ENCODE measurements around the gene GUCY2D.

The GUCY2D gene

DNA sequence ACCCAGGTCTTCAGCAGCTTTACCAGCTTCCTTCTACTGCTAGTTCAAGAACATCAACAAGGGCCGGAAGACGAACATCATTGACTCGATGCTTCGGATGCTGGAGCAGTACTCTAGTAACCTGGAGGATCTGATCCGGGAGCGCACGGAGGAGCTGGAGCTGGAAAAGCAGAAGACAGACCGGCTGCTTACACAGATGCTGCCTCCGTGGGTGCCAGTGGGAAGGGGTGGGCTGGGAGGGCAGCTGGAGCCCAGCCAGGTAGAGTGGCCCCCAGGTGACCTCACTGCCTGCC is 12.1 kb downstream of the GUCY2D start:
- TF ChIP-seq ARNTL (CRISPR knock-in tag; IDR thresholded peaks at IDR 0.05; ENCODE audit: borderline replicate concordance, low read depth), result no peak
- no peak for TF ChIP-seq BACH2 (CRISPR knock-in tag; IDR thresholded peaks at IDR 0.05; ENCODE audit: borderline replicate concordance)
- TF ChIP-seq PPARA (CRISPR knock-in tag; IDR thresholded peaks at IDR 0.05; ENCODE audit: borderline replicate concordance), result no peak
- no peak for TF ChIP-seq ZNF70 (CRISPR knock-in tag; IDR thresholded peaks at IDR 0.05)
- TF ChIP-seq, protein P1, sequence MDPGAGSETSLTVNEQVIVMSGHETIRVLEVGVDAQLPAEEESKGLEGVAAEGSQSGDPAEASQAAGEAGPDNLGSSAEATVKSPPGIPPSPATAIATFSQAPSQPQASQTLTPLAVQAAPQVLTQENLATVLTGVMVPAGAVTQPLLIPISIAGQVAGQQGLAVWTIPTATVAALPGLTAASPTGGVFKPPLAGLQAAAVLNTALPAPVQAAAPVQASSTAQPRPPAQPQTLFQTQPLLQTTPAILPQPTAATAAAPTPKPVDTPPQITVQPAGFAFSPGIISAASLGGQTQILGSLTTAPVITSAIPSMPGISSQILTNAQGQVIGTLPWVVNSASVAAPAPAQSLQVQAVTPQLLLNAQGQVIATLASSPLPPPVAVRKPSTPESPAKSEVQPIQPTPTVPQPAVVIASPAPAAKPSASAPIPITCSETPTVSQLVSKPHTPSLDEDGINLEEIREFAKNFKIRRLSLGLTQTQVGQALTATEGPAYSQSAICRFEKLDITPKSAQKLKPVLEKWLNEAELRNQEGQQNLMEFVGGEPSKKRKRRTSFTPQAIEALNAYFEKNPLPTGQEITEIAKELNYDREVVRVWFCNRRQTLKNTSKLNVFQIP (CRISPR knock-in tag; IDR thresholded peaks at IDR 0.05; ENCODE audit: borderline replicate concordance, low read depth), result no peak
- TF ChIP-seq TCF4 (CRISPR knock-in tag; IDR thresholded peaks at IDR 0.05; ENCODE audit: borderline replicate concordance), result no peak
- TF ChIP-seq RARB (CRISPR knock-in tag; IDR thresholded peaks at IDR 0.05), result no peak
- no peak for TF ChIP-seq ESRRG (CRISPR knock-in tag; IDR thresholded peaks at IDR 0.05)
- no peak for TF ChIP-seq ZNF8 (CRISPR knock-in tag; IDR thresholded peaks at IDR 0.05)
- no peak for TF ChIP-seq ZNF565 (CRISPR knock-in tag; conservative IDR thresholded peaks at IDR 0.05; ENCODE audit: low read depth)
- TF ChIP-seq TOX (CRISPR knock-in tag; IDR thresholded peaks at IDR 0.05; ENCODE audit: borderline replicate concordance), result no peak
- TF ChIP-seq OSR1 (CRISPR knock-in tag; IDR thresholded peaks at IDR 0.05), result no peak
- TF ChIP-seq, protein P2, sequence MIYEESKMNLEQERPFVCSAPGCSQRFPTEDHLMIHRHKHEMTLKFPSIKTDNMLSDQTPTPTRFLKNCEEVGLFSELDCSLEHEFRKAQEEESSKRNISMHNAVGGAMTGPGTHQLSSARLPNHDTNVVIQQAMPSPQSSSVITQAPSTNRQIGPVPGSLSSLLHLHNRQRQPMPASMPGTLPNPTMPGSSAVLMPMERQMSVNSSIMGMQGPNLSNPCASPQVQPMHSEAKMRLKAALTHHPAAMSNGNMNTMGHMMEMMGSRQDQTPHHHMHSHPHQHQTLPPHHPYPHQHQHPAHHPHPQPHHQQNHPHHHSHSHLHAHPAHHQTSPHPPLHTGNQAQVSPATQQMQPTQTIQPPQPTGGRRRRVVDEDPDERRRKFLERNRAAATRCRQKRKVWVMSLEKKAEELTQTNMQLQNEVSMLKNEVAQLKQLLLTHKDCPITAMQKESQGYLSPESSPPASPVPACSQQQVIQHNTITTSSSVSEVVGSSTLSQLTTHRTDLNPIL (CRISPR knock-in tag; IDR thresholded peaks at IDR 0.05; ENCODE audit: low read depth), result no peak
- TF ChIP-seq SNAI2 (CRISPR knock-in tag; IDR thresholded peaks at IDR 0.05), result no peak
- TF ChIP-seq ZFP30 (CRISPR knock-in tag; IDR thresholded peaks at IDR 0.05), result no peak
- no peak for TF ChIP-seq CSDC2 (CRISPR knock-in tag; IDR thresholded peaks at IDR 0.05)
- TF ChIP-seq GLIS3 (CRISPR knock-in tag; IDR thresholded peaks at IDR 0.05), result no peak
- ATAC-seq, result no peak

DNA sequence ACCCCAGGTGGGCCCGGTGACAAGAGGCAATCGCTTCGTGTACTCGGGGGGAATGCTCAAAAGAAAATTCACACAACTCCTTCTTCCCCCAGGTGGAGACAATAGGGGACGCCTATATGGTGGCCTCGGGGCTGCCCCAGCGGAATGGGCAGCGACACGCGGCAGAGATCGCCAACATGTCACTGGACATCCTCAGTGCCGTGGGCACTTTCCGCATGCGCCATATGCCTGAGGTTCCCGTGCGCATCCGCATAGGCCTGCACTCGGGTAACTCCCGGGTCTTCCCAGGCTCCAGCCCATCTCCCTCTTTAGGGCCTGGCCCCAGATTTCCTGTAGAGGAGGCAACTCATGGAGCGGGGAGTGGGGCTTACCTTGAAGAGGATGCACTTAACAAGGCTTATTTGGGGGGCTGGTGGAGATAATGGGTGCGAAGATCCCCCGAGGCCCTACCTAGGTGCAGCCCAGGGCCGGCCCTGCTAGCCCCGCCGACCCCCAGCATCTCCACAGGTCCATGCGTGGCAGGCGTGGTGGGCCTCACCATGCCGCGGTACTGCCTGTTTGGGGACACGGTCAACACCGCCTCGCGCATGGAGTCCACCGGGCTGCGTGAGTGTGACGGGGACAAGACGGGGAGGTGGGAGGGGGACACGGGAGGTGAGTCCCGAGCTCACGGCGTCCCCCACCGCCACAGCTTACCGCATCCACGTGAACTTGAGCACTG is 13.0 kb downstream of the GUCY2D start:
- TF ChIP-seq, protein P3, sequence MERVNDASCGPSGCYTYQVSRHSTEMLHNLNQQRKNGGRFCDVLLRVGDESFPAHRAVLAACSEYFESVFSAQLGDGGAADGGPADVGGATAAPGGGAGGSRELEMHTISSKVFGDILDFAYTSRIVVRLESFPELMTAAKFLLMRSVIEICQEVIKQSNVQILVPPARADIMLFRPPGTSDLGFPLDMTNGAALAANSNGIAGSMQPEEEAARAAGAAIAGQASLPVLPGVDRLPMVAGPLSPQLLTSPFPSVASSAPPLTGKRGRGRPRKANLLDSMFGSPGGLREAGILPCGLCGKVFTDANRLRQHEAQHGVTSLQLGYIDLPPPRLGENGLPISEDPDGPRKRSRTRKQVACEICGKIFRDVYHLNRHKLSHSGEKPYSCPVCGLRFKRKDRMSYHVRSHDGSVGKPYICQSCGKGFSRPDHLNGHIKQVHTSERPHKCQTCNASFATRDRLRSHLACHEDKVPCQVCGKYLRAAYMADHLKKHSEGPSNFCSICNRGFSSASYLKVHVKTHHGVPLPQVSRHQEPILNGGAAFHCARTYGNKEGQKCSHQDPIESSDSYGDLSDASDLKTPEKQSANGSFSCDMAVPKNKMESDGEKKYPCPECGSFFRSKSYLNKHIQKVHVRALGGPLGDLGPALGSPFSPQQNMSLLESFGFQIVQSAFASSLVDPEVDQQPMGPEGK (CRISPR knock-in tag; IDR thresholded peaks at IDR 0.05; ENCODE audit: borderline replicate concordance), result no peak
- TF ChIP-seq ZFP30 (CRISPR knock-in tag; IDR thresholded peaks at IDR 0.05), result no peak
- ATAC-seq, result no peak

DNA sequence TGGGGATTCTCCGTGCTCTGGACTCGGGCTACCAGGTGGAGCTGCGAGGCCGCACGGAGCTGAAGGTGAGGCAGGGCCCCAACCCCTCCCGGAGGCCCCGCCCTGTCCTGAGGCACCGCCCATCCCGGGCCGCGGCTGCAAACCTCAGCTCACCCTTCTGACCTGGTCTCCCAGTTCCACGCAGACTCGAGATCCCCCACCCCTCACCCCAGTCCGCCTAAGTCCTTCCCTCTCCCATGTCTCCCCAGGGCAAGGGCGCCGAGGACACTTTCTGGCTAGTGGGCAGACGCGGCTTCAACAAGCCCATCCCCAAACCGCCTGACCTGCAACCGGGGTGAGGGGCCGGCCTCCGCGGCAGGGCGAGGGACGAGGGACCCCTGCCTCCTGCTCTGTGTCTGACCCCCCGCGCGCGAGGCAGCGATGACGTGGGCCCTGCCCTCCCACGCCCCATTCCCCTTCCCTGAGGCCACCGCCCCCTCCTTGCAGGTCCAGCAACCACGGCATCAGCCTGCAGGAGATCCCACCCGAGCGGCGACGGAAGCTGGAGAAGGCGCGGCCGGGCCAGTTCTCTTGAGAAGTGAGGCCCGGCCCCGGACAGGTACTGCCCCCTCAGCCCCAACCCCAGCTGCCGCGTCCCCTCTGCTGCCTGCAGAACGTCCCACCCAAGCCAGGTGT is 13.7 kb downstream of the GUCY2D start:
- peak; percentile 71 for ATAC-seq
- TF ChIP-seq TOX (CRISPR knock-in tag; IDR thresholded peaks at IDR 0.05; ENCODE audit: borderline replicate concordance) (no peak), ZFP30 (CRISPR knock-in tag; IDR thresholded peaks at IDR 0.05) (no peak), CSDC2 (CRISPR knock-in tag; IDR thresholded peaks at IDR 0.05) (no peak), ESRRG (CRISPR knock-in tag; IDR thresholded peaks at IDR 0.05) (no peak), OSR1 (CRISPR knock-in tag; IDR thresholded peaks at IDR 0.05) (no peak)

DNA sequence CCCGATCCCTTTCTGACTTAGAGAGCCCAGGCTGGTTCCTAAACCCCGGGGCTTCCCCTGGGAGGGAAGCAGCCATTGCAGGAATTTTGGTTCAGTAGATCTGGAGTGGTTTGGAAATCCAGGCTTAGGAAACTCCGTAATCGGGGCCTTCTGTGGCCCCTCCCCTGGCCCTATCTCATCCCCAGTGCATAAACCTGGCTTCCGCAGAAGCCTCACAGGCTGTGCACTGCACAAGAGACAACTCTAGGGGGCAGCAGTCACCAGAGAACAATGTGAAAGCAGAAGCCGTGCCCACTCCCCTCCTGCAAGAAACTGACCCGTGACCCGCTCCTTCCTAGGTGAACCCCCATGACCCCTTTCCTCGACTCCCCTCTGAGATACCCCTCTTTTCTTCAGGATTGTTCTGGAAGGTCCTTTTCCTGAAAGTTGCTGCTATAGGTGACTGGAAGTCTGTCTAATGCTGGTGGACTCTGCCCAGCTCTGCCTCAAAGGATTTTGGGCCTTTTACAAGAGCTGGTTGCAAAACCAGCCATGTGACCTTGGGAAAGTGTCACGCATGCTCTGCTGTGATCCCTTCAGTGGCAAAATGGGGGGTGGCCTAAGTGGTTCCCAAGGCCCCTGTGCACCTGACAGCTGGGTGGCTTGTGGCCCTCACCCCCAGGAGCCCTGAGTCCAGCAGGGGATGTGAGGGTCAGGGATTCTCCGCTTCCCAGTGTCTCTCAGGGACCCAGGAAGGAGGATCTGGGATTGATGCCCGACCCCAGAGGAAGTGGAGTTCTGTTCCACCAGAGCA is 14.4 kb downstream of the GUCY2D start:
- TF ChIP-seq OSR1 (CRISPR knock-in tag; IDR thresholded peaks at IDR 0.05) (no peak), CSDC2 (CRISPR knock-in tag; IDR thresholded peaks at IDR 0.05) (no peak), PPARA (CRISPR knock-in tag; IDR thresholded peaks at IDR 0.05; ENCODE audit: borderline replicate concordance) (no peak), BACH2 (CRISPR knock-in tag; IDR thresholded peaks at IDR 0.05; ENCODE audit: borderline replicate concordance) (no peak)
- ATAC-seq, result peak; percentile 93

DNA sequence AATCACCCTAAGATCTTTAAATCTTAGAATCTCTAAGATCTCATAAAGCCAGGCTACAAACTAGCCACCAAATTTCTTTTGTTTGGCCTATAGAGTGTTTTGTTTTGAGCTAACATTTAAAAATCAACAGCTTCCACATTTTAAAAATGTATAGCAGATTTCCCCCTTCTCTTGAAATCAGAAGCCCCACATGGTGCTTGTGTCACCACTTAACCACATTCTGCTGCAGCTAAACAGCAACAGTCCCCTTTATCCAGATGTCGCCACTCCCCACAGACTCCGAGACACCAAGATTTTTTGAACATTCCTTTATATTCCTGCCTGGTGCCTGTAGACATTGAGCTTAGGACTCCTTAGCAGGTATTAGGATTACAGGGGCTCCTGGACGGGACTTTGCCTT is 16.0 kb downstream of the GUCY2D start:
- no peak for ATAC-seq
- TF ChIP-seq, protein P1 (CRISPR knock-in tag; IDR thresholded peaks at IDR 0.05; ENCODE audit: borderline replicate concordance, low read depth), result no peak
- TF ChIP-seq, protein P4, sequence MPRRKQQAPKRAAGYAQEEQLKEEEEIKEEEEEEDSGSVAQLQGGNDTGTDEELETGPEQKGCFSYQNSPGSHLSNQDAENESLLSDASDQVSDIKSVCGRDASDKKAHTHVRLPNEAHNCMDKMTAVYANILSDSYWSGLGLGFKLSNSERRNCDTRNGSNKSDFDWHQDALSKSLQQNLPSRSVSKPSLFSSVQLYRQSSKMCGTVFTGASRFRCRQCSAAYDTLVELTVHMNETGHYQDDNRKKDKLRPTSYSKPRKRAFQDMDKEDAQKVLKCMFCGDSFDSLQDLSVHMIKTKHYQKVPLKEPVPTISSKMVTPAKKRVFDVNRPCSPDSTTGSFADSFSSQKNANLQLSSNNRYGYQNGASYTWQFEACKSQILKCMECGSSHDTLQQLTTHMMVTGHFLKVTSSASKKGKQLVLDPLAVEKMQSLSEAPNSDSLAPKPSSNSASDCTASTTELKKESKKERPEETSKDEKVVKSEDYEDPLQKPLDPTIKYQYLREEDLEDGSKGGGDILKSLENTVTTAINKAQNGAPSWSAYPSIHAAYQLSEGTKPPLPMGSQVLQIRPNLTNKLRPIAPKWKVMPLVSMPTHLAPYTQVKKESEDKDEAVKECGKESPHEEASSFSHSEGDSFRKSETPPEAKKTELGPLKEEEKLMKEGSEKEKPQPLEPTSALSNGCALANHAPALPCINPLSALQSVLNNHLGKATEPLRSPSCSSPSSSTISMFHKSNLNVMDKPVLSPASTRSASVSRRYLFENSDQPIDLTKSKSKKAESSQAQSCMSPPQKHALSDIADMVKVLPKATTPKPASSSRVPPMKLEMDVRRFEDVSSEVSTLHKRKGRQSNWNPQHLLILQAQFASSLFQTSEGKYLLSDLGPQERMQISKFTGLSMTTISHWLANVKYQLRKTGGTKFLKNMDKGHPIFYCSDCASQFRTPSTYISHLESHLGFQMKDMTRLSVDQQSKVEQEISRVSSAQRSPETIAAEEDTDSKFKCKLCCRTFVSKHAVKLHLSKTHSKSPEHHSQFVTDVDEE (CRISPR knock-in tag; IDR thresholded peaks at IDR 0.05), result no peak
- TF ChIP-seq ZNF8 (CRISPR knock-in tag; IDR thresholded peaks at IDR 0.05) (no peak), SNAI2 (CRISPR knock-in tag; IDR thresholded peaks at IDR 0.05) (no peak), ZNF70 (CRISPR knock-in tag; IDR thresholded peaks at IDR 0.05) (no peak), CSDC2 (CRISPR knock-in tag; IDR thresholded peaks at IDR 0.05) (no peak), ZFP30 (CRISPR knock-in tag; IDR thresholded peaks at IDR 0.05) (no peak), ZFP3 (CRISPR knock-in tag; IDR thresholded peaks at IDR 0.05) (no peak), GLIS3 (CRISPR knock-in tag; IDR thresholded peaks at IDR 0.05) (no peak), TOX (CRISPR knock-in tag; IDR thresholded peaks at IDR 0.05; ENCODE audit: borderline replicate concordance) (no peak), ARNTL (CRISPR knock-in tag; IDR thresholded peaks at IDR 0.05; ENCODE audit: borderline replicate concordance, low read depth) (no peak), RARB (CRISPR knock-in tag; IDR thresholded peaks at IDR 0.05) (no peak)
